Globus pallidus (tissue), 1 donor: ENCODE data around the gene C3orf18.
A peak's percentile ranks its signal among the peaks of the same experiment; 100 is the strongest.

Experiments
- DNase-seq: peaks from one replicate; pipeline ENCODE4 v3.0.0-alpha.2; 2015; ENCODE audit warnings: low spot score

C3orf18 gene

GRCh38 chr3:50567386-50568167, at the start of gene C3orf18:
Gene C3orf18, minus strand, starts transcription at chr3:50567747. Its CDS starts 2,048 bp downstream, at chr3:50565699.
- DNase-seq = peak; percentile 89

GRCh38 chr3:50616770-50617095, 49.2 kb upstream of the C3orf18 start:
- peak; percentile 90 for DNase-seq

- DNase-seq = peak; percentile 76
Observed at GRCh38 chr3:50616003-50616769, 48.6 kb upstream of the C3orf18 start.

- no peak for DNase-seq
Observed at GRCh38 chr3:50615190-50615589, 47.6 kb upstream of the C3orf18 start.

- no peak for DNase-seq
Observed at GRCh38 chr3:50612970-50613846, 45.7 kb upstream of the C3orf18 start.

- DNase-seq = no peak
Observed at GRCh38 chr3:50612234-50612882, 44.8 kb upstream of the C3orf18 start.

GRCh38 chr3:50611464-50612233, 44.1 kb upstream of the C3orf18 start, which contains the start of gene CISH:
Gene CISH, minus strand, starts transcription at chr3:50611774. Its CDS starts 124 bp downstream, at chr3:50611650.
- peak; percentile 73 for DNase-seq

GRCh38 chr3:50610992-50611463, 43.5 kb upstream of the C3orf18 start:
- no peak for DNase-seq

GRCh38 chr3:50610181-50610971, 42.8 kb upstream of the C3orf18 start:
- no peak for DNase-seq

- no peak for DNase-seq
Observed at GRCh38 chr3:50609763-50610085, 42.2 kb upstream of the C3orf18 start.

GRCh38 chr3:50609071-50609762, 41.7 kb upstream of the C3orf18 start:
- no peak for DNase-seq

- no peak for DNase-seq
Observed at GRCh38 chr3:50608278-50608677, 40.7 kb upstream of the C3orf18 start.

- no peak for DNase-seq
Observed at GRCh38 chr3:50607271-50608091, 39.9 kb upstream of the C3orf18 start.

- no peak for DNase-seq
Observed at GRCh38 chr3:50606596-50606995, 39.0 kb upstream of the C3orf18 start.

GRCh38 chr3:50605901-50606326, 38.4 kb upstream of the C3orf18 start:
- no peak for DNase-seq

- no peak for DNase-seq
Observed at GRCh38 chr3:50604628-50605588, 37.4 kb upstream of the C3orf18 start.

GRCh38 chr3:50604110-50604621, 36.6 kb upstream of the C3orf18 start:
- DNase-seq = no peak
